Measurements from ENCODE around the gene EEF1B2. TPM values are rescaled to one million over a fixed set of nuclear protein-coding genes. Genes with fewer than 3 reads are reported as not detected.

Gene EEF1B2
- total RNA-seq, 1 experiment from 2014 or later, result 768 TPM

DNA sequence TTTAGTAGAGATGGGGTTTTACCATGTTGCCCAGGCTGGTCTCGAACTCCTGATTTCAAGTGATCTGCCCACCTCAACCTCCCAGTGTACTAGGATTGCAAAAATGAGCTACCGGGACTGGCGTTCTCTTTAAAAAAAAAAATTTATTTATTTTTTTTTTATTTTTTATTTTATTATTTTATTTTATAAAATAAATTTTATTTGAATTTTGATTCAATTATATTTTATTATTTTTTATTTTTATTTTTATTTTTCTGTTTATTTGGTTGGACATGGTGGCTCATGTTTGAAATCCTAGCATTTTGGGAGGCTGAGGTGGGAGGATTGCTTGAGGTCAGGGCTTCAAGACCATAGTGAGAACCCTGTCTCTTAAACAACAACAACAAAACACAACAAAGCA, 32.5 kb downstream of the EEF1B2 start:
- Histone ChIP-seq H3K27me3 (ENCODE audit: insufficient read depth, low read length) (no peaks in the 10 kb centered on the region), H2BK20ac (ENCODE audit: low read depth, low read length, poor library complexity, severe bottlenecking) (no peak overlapping the region), H2BK120ac (ENCODE audit: low read depth, low read length, poor library complexity, severe bottlenecking) (no peak overlapping the region), H3K9ac (ENCODE audit: extremely low read depth, insufficient read length, low read length) (no peak overlapping the region), H3K18ac (ENCODE audit: insufficient read length, low read depth, low read length) (no peak overlapping the region), H3K79me1 (ENCODE audit: insufficient read depth, low read depth, low read length, poor library complexity, severe bottlenecking) (no peaks in the 10 kb centered on the region), H3K23me2 (ENCODE audit: insufficient read length, low read depth, low read length, poor library complexity, severe bottlenecking) (no peaks in the 10 kb centered on the region), H4K8ac (replicated peaks; ENCODE audit: insufficient read length, low read depth, low read length) (no peak overlapping the region), H4K5ac (ENCODE audit: insufficient read length, low read depth, low read length) (no peak overlapping the region), H2AK5ac (ENCODE audit: insufficient read length, low read length) (no peak overlapping the region), H4K20me1 (ENCODE audit: control insufficient read depth, insufficient read depth, insufficient read length) (no peaks in the 10 kb centered on the region), H3K4me1 (ENCODE audit: insufficient read depth, low read length) (no peaks in the 10 kb centered on the region), H2BK15ac (ENCODE audit: low read depth, low read length) (no peak overlapping the region), H3K79me2 (ENCODE audit: insufficient read depth, low read length) (no peaks in the 10 kb centered on the region), H3K9me3 (ENCODE audit: control insufficient read depth, low read depth, low read length) (no peaks in the 10 kb centered on the region), H3T11ph (ENCODE audit: low read length) (no peak overlapping the region), H3K23ac (ENCODE audit: insufficient read length, low read depth, low read length) (no peak overlapping the region), H3K4ac (ENCODE audit: low read depth, low read length) (no peak overlapping the region), H3K14ac (ENCODE audit: insufficient read depth, low read length) (no peak overlapping the region), H2BK12ac (ENCODE audit: insufficient read length, low read depth, low read length) (no peak overlapping the region), H4K91ac (ENCODE audit: insufficient read length, low read depth, low read length) (no peak overlapping the region), H2AFZ (ENCODE audit: low read length) (no peak overlapping the region), H2BK5ac (ENCODE audit: insufficient read length, low read length) (no peak overlapping the region), H3K27ac (ENCODE audit: insufficient read length, low read depth, low read length) (no peak overlapping the region), H3K4me2 (ENCODE audit: insufficient read depth, insufficient read length, low read length) (no peak overlapping the region), H3K56ac (ENCODE audit: insufficient read length, low read depth, low read length) (no peak overlapping the region)
- TF ChIP-seq, protein P1, sequence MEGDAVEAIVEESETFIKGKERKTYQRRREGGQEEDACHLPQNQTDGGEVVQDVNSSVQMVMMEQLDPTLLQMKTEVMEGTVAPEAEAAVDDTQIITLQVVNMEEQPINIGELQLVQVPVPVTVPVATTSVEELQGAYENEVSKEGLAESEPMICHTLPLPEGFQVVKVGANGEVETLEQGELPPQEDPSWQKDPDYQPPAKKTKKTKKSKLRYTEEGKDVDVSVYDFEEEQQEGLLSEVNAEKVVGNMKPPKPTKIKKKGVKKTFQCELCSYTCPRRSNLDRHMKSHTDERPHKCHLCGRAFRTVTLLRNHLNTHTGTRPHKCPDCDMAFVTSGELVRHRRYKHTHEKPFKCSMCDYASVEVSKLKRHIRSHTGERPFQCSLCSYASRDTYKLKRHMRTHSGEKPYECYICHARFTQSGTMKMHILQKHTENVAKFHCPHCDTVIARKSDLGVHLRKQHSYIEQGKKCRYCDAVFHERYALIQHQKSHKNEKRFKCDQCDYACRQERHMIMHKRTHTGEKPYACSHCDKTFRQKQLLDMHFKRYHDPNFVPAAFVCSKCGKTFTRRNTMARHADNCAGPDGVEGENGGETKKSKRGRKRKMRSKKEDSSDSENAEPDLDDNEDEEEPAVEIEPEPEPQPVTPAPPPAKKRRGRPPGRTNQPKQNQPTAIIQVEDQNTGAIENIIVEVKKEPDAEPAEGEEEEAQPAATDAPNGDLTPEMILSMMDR (conservative IDR thresholded peaks at IDR 0.05), result no peak
- no peak for DNase-seq
- H3K4me1 Mint-ChIP-seq, result peaks cover 5 to 9% of the 10 kb centered on the region in 2 experiments
- no peak overlapping the region for H3K4me3 Mint-ChIP-seq
- no CpG with 5 or more reads among the region's 3 CpGs for WGBS (ENCODE audit: extremely low coverage, insufficient read length, low lambda C conversion rate)
- H3K9me3 Mint-ChIP-seq, result no peaks in the 10 kb centered on the region
- no peaks in the 10 kb centered on the region for H3K27me3 Mint-ChIP-seq (ENCODE audit: low read depth)
- no peak overlapping the region for H3K27ac Mint-ChIP-seq
- H3K36me3 Mint-ChIP-seq (ENCODE audit: insufficient read depth in 1 of 3, low read depth in 3 of 3), result no peaks in the 10 kb centered on the region

Measured in H9 (cell line).